Tibial nerve (tissue), 4 donors: Measurements from ENCODE around the gene PEMT. TPM values are rescaled to one million over a fixed set of nuclear protein-coding genes. Genes with fewer than 3 reads are reported as not detected.

Experiments used
- DNase-seq, 2 donors: peaks; one replicate each; pipeline ENCODE4 v3.0.0-alpha.2; 2019; ENCODE audit warnings: low spot score in 2 of 2
- H3K27ac ChIP-seq, 4 donors: fragments of 200-600 bp; sonication (generic) in 3 of 4; one replicate each; pipeline ENCODE4 v1.5.1; 2017 to 2019; ENCODE audit warnings: mild to moderate bottlenecking in 1 of 4
- H3K27me3 ChIP-seq, 2 donors: fragments of 200-600 bp; sonication (generic) in 1 of 2; one replicate each; pipeline versions ENCODE4 v1.5.1 to v1.6.0; 2017 to 2019
- H3K36me3 ChIP-seq, 3 donors: fragments of 200-600 bp; sonication (generic); one replicate each; pipeline ENCODE4 v1.5.1; 2018 to 2019
- H3K4me1 ChIP-seq, 4 donors: fragments of 200-600 bp; sonication (generic) in 3 of 4; one replicate each; pipeline ENCODE4 v1.5.1; 2017 to 2019
- H3K4me3 ChIP-seq, 4 donors: fragments of 200-600 bp; sonication (generic) in 3 of 4; one replicate each; pipeline ENCODE4 v1.5.1; 2017 to 2019; ENCODE audit warnings: mild to moderate bottlenecking in 1 of 4, moderate library complexity in 1 of 4
- H3K9me3 ChIP-seq, 4 donors: fragments of 200-600 bp; sonication (generic) in 3 of 4; one replicate each; pipeline ENCODE4 v1.5.1; 2017 to 2019
- CTCF ChIP-seq, 5 experiments: fragments of 200-600 bp in 3 of 5; fragments of 450-650 bp in 2 of 5; sonication (generic) in 3 of 5; IDR thresholded peaks; one replicate each; pipeline ENCODE4 v1.5.1; 2016 to 2019; ENCODE audit warnings: antibody characterized with exemption in 5 of 5, mild to moderate bottlenecking in 3 of 5, moderate library complexity in 2 of 5
- EP300 ChIP-seq, 2 donors: sonication (generic); formaldehyde crosslinking; IDR thresholded peaks; one replicate each; pipeline ENCODE4 v1.6.1; 2017; ENCODE audit warnings: antibody characterized with exemption in 2 of 2, mild to moderate bottlenecking in 1 of 2
- POLR2A ChIP-seq, 2 donors: fragments of 450-650 bp; IDR thresholded peaks; one replicate each; pipeline ENCODE4 v1.6.1; 2017; ENCODE audit warnings: antibody characterized with exemption in 2 of 2, mild to moderate bottlenecking in 2 of 2, moderate library complexity in 2 of 2
- WGBS, 2 donors: methylation state at CpG; one replicate each; pipeline ENCODE4 v1.1.5; 2018; 5-methylcytosine and 5-hydroxymethylcytosine counted together
- total RNA-seq, 4 donors: library from RNA; depleted of rRNA; stranded (reverse); fragments of >200 nt; gene quantifications; one replicate each; pipeline ENCODE4 v1.1.0, GENCODE V29; 2016

The PEMT gene
- total RNA-seq, 4 donors from 2014 or later = 29.5 to 80.8 (median 58.8) TPM

- Histone ChIP-seq H3K36me3 (peaks cover 0 to 29% (median 2%) of the 10 kb centered on the region in 3 donors), H3K9me3 (no peaks in the 10 kb centered on the region), H3K27ac (no peak overlapping the region), H3K27me3 (no peaks in the 10 kb centered on the region), H3K4me1 (peaks cover 0 to 43% (median 19%) of the 10 kb centered on the region in 4 donors), H3K4me3 (no peak overlapping the region)
- DNase-seq = no peak
- WGBS, 2 donors = 76 to 81% methylated on average over 6 of the region's 6 CpGs
- TF ChIP-seq POLR2A (IDR thresholded peaks at IDR 0.05) = no peak
Observed at GRCh38 chr17:17480593-17481148, 110.8 kb downstream of the PEMT start.

- TF ChIP-seq EP300 (IDR thresholded peaks at IDR 0.05) (no peak), POLR2A (IDR thresholded peaks at IDR 0.05) (no peak), CTCF (IDR thresholded peaks at IDR 0.05) (no peak)
- no peak overlapping the region for H3K4me3 ChIP-seq
- peaks cover 0 to 43% (median 19%) of the 10 kb centered on the region in 4 donors for H3K4me1 ChIP-seq
- no peak overlapping the region for H3K27ac ChIP-seq
- peaks cover 0 to 14% (median 0%) of the 10 kb centered on the region in 3 donors for H3K36me3 ChIP-seq
- no peaks in the 10 kb centered on the region for H3K9me3 ChIP-seq
- H3K27me3 ChIP-seq = no peaks in the 10 kb centered on the region
- DNase-seq = no peak
- 94 to 97% methylated on average over 3 of the region's 3 CpGs for WGBS, 2 donors
Observed at GRCh38 chr17:17479209-17479608, 112.3 kb downstream of the PEMT start.

GRCh38 chr17:17476865-17477467 is 114.5 kb downstream of the PEMT start, which contains the start of gene MED9:
Gene MED9, plus strand, starts transcription at chr17:17477000. Its CDS starts 42 bp downstream, at chr17:17477042.
- peaks cover 0 to 14% (median 0%) of the 10 kb centered on the region in 3 donors for H3K36me3 ChIP-seq
- TF ChIP-seq POLR2A (IDR thresholded peaks at IDR 0.05) (peak in 1 of 2 donors; percentile 48), CTCF (IDR thresholded peaks at IDR 0.05) (peak in 2 of 5 experiments; percentile 29 to 31), EP300 (IDR thresholded peaks at IDR 0.05) (peak; percentile 75 to 93)
- WGBS, 2 donors = 1% methylated on average over 26 to 41 of the region's 47 CpGs
- H3K4me1 ChIP-seq = peaks cover 0 to 40% (median 19%) of the 10 kb centered on the region in 4 donors
- H3K9me3 ChIP-seq = no peaks in the 10 kb centered on the region
- DNase-seq = peak; percentile 85 to 89
- peak within 1 kb of the TSS; percentile 58 to 93 (median 92) for H3K27ac ChIP-seq
- H3K27me3 ChIP-seq = no peaks in the 10 kb centered on the region
- peak within 1 kb of the TSS; percentile 61 to 95 (median 80) for H3K4me3 ChIP-seq

GRCh38 chr17:17474341-17474740 is 117.2 kb downstream of the PEMT start:
- no peak for TF ChIP-seq EP300 (IDR thresholded peaks at IDR 0.05)
- TF ChIP-seq POLR2A (IDR thresholded peaks at IDR 0.05) = no peak
- no peak for TF ChIP-seq CTCF (IDR thresholded peaks at IDR 0.05)
- H3K27ac ChIP-seq = no peak overlapping the region
- no peaks in the 10 kb centered on the region for H3K36me3 ChIP-seq
- 36 to 38% methylated on average over 7 of the region's 7 CpGs for whole genome bisulfite sequencing, 2 donors
- H3K9me3 ChIP-seq = no peaks in the 10 kb centered on the region
- no peaks in the 10 kb centered on the region for H3K27me3 ChIP-seq
- no peak for DNase-seq
- H3K4me1 ChIP-seq = peaks cover 0 to 20% (median 19%) of the 10 kb centered on the region in 4 donors
- H3K4me3 ChIP-seq = no peak overlapping the region

DNA sequence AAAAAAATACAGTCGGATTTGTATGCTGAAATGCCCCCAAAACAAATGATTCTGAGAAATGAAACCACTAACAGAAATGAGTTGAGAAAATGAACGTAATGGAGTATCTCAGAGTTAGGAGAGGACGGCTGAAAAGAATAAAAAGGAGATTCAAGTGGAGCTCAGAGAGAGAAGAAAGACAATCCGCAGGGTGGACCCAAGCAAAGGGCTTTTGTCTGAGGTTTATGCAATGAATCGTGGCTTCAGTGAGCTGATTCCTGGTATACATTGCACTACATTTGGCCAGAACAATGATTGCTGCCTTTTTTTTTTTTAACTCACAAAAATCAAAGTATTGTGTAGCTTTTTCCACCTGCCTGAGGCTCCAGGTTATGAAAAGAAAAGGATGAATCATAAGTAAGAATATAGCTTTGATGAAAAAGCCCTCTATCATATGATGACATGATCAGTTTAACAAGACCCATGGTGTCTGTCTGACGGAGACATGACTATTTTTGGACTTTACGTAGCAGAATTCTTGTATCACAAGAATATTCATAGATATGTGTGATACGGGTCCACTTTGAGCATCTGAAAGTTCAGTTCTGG is 119.1 kb downstream of the PEMT start:
- TF ChIP-seq EP300 (IDR thresholded peaks at IDR 0.05) (no peak), CTCF (IDR thresholded peaks at IDR 0.05) (no peak), POLR2A (IDR thresholded peaks at IDR 0.05) (no peak)

More for the DNA sequence above, 119.1 kb downstream of the PEMT start:
- 34 to 40% methylated on average over 8 of the region's 8 CpGs for WGBS, 2 donors
- Histone ChIP-seq H3K4me3 (no peak overlapping the region), H3K4me1 (peaks cover 0 to 2% (median 1%) of the 10 kb centered on the region in 4 donors), H3K36me3 (no peaks in the 10 kb centered on the region), H3K9me3 (no peaks in the 10 kb centered on the region), H3K27ac (peak overlapping the region in 2 of 4 donors; percentile 42 to 54), H3K27me3 (no peaks in the 10 kb centered on the region)
- no peak for DNase-seq
